Common myeloid progenitor, CD34-positive (primary cell): Measurements from ENCODE around the gene VPS29. TPM values are rescaled to one million over a fixed set of nuclear protein-coding genes. Genes with fewer than 3 reads are reported as not detected.
A peak's percentile ranks its signal among the peaks of the same experiment; 100 is the strongest.

Experiments used
- CTCF ChIA-PET: fragments of 350-600 bp; sonication (Branson Sonifier 250); formaldehyde crosslinking; loops from one replicate; lab custom pipeline; 2021; ENCODE audit warnings: antibody characterized with exemption; lab: Charles Lee
- POLR2A ChIA-PET: fragments of 350-600 bp; sonication (Branson Sonifier 250); formaldehyde crosslinking; loops from one replicate; lab custom pipeline; 2021; ENCODE audit warnings: antibody characterized with exemption; lab: Charles Lee
- DNase-seq, 3 donors: peaks; one replicate each; pipeline versions ENCODE4 v3.0.0 to v3.0.0-alpha.2; 2013
- H3K27ac ChIP-seq, 2 experiments: 1 replicate in 1 of 2; 2 replicates in 1 of 2; pipeline ENCODE4 v1.7.0; 2013; ENCODE audit warnings: inconsistent platforms in 2 of 2, low read length in 2 of 2, mild to moderate bottlenecking in 2 of 2, low read depth in 1 of 2, moderate library complexity in 1 of 2; ENCODE audit not compliant: severe bottlenecking in 2 of 2, insufficient read depth in 1 of 2, poor library complexity in 1 of 2
- H3K27me3 ChIP-seq, 5 experiments: replicated peaks in 2 of 5; 1 replicate in 3 of 5; 2 replicates in 2 of 5; pipeline versions ENCODE4 v1.6.1 to v1.7.0; 2013; ENCODE audit warnings: low read length in 4 of 5, mild to moderate bottlenecking in 2 of 5, moderate library complexity in 2 of 5, inconsistent platforms in 1 of 5; ENCODE audit not compliant: insufficient read depth in 5 of 5, control insufficient read depth in 4 of 5
- H3K36me3 ChIP-seq, 4 experiments: 1 replicate in 2 of 4; 2 replicates in 2 of 4; pipeline versions ENCODE4 v1.6.1 to v1.7.0; 2013; ENCODE audit warnings: low read length in 3 of 4, control low read depth in 1 of 4, mild to moderate bottlenecking in 1 of 4; ENCODE audit not compliant: control insufficient read depth in 4 of 4, insufficient read depth in 4 of 4
- H3K4me1 ChIP-seq, 4 experiments: 1 replicate in 3 of 4; 2 replicates in 1 of 4; pipeline versions ENCODE4 v1.6.1 to v1.7.1; 2013; ENCODE audit warnings: low read length in 3 of 4, mild to moderate bottlenecking in 3 of 4, control low read depth in 1 of 4, inconsistent platforms in 1 of 4, moderate library complexity in 1 of 4; ENCODE audit not compliant: control insufficient read depth in 4 of 4, insufficient read depth in 4 of 4; ENCODE audit errors: control extremely low read depth in 1 of 4
- H3K4me3 ChIP-seq, 7 experiments: 1 replicate in 4 of 7; 2 replicates in 3 of 7; pipeline versions ENCODE4 v1.5.1 to v1.7.0; 2013; ENCODE audit warnings: mild to moderate bottlenecking in 7 of 7, low read length in 6 of 7, moderate library complexity in 6 of 7, inconsistent platforms in 2 of 7, low read depth in 2 of 7, control low read depth in 1 of 7; ENCODE audit not compliant: insufficient read depth in 4 of 7, control insufficient read depth in 1 of 7; ENCODE audit errors: extremely low read depth in 1 of 7
- H3K9me3 ChIP-seq, 5 experiments: 1 replicate in 4 of 5; 2 replicates in 1 of 5; pipeline versions ENCODE4 v1.6.1 to v1.7.1; 2013; ENCODE audit warnings: low read length in 4 of 5, mild to moderate bottlenecking in 2 of 5, inconsistent platforms in 1 of 5, low read depth in 1 of 5, moderate library complexity in 1 of 5; ENCODE audit not compliant: control insufficient read depth in 4 of 5, insufficient read depth in 2 of 5; ENCODE audit errors: control extremely low read depth in 1 of 5
- WGBS: methylation state at CpG from one replicate; pipeline ENCODE4 v1.1.5; 2013; ENCODE audit not compliant: insufficient coverage; 5-methylcytosine and 5-hydroxymethylcytosine counted together
- polyA plus RNA-seq: library from polyadenylated mRNA; unstranded; fragments of 120-200 nt; gene quantifications from one replicate; pipeline ENCODE4 v1.2.1, GENCODE V29; 2013

The VPS29 gene
- 140 TPM for polyA plus RNA-seq

DNA sequence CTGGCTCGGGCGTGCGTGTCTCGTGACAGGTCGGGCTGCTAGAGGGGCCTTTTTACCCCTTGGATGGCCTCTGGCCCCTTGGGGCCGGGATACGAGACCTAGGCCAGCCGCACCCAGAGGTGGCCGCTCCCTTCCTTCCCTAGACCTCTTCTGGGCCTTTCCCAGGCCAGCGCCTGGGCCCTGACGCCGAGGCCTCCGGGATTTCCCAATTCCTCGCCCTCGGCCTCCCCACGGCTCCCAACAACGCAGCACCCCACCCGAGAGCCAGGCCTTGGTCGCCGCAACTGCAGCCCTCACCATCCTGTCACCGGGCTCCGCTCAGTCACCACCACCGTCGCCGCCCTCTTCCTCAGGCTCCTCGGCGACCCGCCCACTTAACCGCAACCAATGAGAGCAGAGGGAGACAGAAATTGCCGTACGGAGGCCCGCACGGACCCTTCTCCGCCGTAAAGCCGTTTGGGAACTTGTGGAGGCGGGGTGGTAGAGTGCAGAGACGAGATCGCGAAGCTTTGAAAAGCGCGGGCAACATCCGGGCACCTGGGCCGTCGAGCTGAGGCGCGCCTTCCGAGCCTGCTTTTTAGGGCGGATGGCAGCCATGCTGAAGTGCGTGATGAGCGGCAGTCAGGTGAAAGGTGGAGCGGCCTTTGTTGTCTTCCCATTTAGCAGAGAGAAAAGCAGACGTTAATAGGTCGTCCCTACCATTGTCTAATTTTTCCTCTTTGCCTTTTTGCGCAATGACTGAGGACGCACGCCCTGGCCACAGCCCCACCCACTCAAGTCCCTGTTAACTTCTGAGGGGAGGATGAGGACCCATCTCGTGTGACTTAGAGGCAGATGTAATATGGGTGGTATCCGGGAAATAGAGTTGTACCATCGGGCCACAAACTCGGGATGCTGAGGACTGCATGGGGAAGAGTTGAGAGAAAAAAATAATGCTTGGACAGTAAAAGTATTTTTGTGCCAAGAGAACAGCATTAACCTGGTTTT lies at the start of gene VPS29, which contains the start of gene RAD9B:
VPS29 (minus strand) TSS at position 360 of the 987 bp plus-strand sequence; CDS start at position 300, 60 bp downstream.
RAD9B (plus strand) TSS at position 580 of the 987 bp plus-strand sequence; CDS start at position 587, 7 bp downstream.
- Histone ChIP-seq H3K36me3 (peaks cover 0 to 2% (median 0%) of the 10 kb centered on the region in 4 experiments), H3K4me3 (peak within 1 kb of the TSS; percentile 63 to 93 (median 89)), H3K9me3 (no peaks in the 10 kb centered on the region), H3K27ac (peak within 1 kb of the TSS; percentile 93 to 98), H3K27me3 (no peaks in the 10 kb centered on the region), H3K4me1 (peaks cover 14 to 34% (median 28%) of the 10 kb centered on the region in 4 experiments)
- ChIA-PET CTCF (interaction anchor here (1.2 to 4.4 kb wide), 5 partner anchors 16 to 77 kb away, joined by 3 to 23 read pairs (median 7); partner anchors contain the start of genes ARPC3, FAM216A and GPN3), POLR2A (interaction anchor here (0.6 to 2.0 kb wide), 4 partner anchors 32 to 104 kb away, joined by 3 to 19 read pairs (median 3); partner anchors contain the start of genes ARPC3 and FAM216A)
- DNase-seq, result peak; percentile 99 to 100 (median 100)
- 10% methylated on average over 49 of the region's 61 CpGs for WGBS

DNA sequence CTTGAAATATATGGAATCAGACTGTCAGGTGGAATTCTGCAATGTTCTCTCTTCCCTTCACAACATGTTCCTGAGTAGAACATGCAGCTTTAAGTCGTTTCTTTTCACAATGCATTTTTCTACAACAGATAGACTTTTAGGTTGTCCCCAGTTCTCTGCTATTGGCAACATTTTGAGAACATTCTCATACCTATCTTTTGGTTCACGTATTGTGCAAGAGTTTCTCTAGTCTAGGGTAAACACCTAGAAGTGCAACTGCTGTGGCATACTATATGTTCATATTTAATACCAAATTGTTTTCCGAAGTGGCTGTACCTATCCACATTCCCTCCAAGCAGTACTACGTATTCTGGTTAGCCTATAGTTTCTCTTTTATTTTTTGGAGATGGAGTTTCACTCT lies 49.1 kb upstream of the VPS29 start:
- CTCF ChIA-PET, result interaction anchor here (0.9 to 10.5 kb wide), 13 partner anchors 10 to 337 kb away, joined by 3 to 280 read pairs (median 10); partner anchors contain the start of gene ARPC3

DNA sequence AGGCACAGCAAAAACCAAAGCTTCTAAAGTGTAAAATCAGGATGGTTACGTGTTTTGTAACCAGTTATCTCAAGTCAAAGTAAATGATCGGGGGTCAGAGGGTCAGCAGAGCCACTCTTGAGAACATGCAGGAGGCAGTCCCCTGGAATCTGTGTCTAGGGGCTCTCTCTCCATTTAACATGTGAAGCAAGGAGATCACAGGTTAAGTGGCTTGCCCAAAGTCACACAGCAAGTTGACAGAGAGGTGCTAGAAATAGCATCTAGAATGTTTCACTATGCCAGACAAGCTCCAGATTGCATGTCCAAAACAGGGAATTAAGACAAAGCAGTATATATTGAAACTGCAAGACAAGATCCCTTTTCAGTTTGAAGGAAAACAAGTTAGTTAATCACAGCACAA lies 47.8 kb upstream of the VPS29 start:
- WGBS, result 94% methylated on average over 2 of the region's 2 CpGs
- Histone ChIP-seq H3K27ac (no peak overlapping the region), H3K9me3 (no peaks in the 10 kb centered on the region), H3K4me1 (no peaks in the 10 kb centered on the region), H3K4me3 (no peak overlapping the region), H3K36me3 (peaks cover 12 to 48% (median 24%) of the 10 kb centered on the region in 4 experiments), H3K27me3 (no peaks in the 10 kb centered on the region)
- POLR2A ChIA-PET, result interaction anchor here (0.5 kb wide), 1 partner anchor 21 kb away, joined by 3 read pairs; no protein-coding TSS in a partner anchor
- no peak for DNase-seq
- CTCF ChIA-PET, result interaction anchor here (1.2 to 10.5 kb wide), 4 partner anchors 23 to 100 kb away, joined by 3 to 280 read pairs (median 4); partner anchors contain the start of gene ARPC3

More for the DNA sequence above, 49.1 kb upstream of the VPS29 start:
- Histone ChIP-seq H3K4me3 (no peak overlapping the region), H3K9me3 (no peaks in the 10 kb centered on the region), H3K27ac (no peak overlapping the region), H3K27me3 (no peaks in the 10 kb centered on the region), H3K36me3 (peaks cover 12 to 36% (median 17%) of the 10 kb centered on the region in 4 experiments), H3K4me1 (peaks cover 0 to 7% (median 4%) of the 10 kb centered on the region in 4 experiments)
- WGBS, result 95% methylated on average over 2 of the region's 4 CpGs
- no peak for DNase-seq
- POLR2A ChIA-PET, result no interaction called here

DNA sequence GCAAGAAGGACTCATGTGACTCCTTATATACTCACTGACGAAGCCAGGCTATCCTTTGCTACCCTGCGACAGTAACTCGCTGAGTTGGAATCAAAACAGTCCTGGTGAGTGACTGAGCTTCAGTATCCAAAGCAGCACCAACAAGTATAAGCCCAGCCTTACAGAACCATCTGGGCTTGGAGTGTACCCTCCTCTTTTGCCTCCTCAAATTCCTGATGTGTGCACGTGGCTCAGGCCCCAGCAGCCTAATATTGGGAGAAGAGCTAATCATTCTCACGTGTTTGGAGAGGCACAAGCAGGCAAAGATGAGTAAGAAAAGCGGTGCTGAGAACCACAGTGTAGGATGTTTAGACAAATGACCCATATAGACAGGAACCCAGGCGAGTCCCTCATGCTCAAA lies 46.8 kb upstream of the VPS29 start:
- ChIA-PET POLR2A (no interaction called here), CTCF (interaction anchor here (0.8 to 10.5 kb wide), 8 partner anchors 9 to 99 kb away, joined by 3 to 280 read pairs (median 3); partner anchors contain the start of gene ARPC3)
- WGBS, result 97% methylated on average over 7 of the region's 7 CpGs
- Histone ChIP-seq H3K27me3 (no peaks in the 10 kb centered on the region), H3K4me3 (no peak overlapping the region), H3K27ac (no peak overlapping the region), H3K4me1 (no peaks in the 10 kb centered on the region), H3K9me3 (no peaks in the 10 kb centered on the region), H3K36me3 (peaks cover 14 to 53% (median 29%) of the 10 kb centered on the region in 4 experiments)
- no peak for DNase-seq

DNA sequence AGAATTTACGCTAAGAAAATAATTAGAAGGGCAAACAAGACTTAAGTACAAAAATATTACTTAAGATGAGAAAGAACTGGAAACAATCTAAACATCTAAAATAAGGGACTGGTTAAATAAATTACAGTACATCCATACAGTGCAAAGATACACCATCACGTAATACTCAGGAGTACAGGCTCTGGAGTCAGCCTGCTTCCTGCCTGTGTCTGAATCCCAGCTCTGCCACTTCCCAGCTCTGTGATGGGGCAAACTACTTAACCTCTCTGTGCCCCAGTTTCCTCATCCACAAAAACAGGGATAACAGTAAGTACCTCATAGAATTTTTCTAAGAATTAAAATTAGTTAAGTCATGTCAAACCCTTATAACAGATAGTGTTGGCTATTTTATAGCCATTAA lies 45.2 kb upstream of the VPS29 start:
- Histone ChIP-seq H3K27me3 (no peaks in the 10 kb centered on the region), H3K4me1 (no peaks in the 10 kb centered on the region), H3K4me3 (no peak overlapping the region), H3K36me3 (peaks cover 14 to 67% (median 36%) of the 10 kb centered on the region in 4 experiments), H3K9me3 (no peaks in the 10 kb centered on the region), H3K27ac (no peak overlapping the region)
- WGBS, result 100% methylated on average over 1 of the region's 2 CpGs
- POLR2A ChIA-PET, result no interaction called here
- DNase-seq, result no peak
- CTCF ChIA-PET, result interaction anchor here (10.5 kb wide), 1 partner anchor 55 kb away, joined by 280 read pairs; no protein-coding TSS in a partner anchor

DNA sequence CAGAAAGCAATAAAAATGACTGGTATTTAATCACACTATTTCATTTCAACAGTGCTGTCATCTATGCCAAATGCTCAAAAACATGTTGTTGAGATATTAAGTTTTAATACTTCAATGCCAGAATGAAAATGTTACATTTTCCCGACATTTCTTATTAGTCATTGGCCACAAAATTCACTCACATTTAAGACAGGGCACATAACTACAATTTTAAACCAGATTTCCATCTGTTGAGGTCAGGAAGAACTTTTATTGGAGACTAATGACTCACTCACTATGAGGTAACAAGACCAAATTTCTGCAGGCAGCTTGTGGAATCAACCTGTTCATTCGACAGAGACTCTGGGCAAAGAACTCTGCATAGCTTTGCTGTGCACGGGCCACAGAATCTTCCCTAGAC lies 44.4 kb upstream of the VPS29 start:
- H3K4me3 ChIP-seq, result no peak overlapping the region
- H3K27me3 ChIP-seq, result no peaks in the 10 kb centered on the region
- no peaks in the 10 kb centered on the region for H3K9me3 ChIP-seq
- WGBS, result 100% methylated on average over 1 of the region's 3 CpGs
- H3K27ac ChIP-seq, result no peak overlapping the region
- ChIA-PET POLR2A (no interaction called here), CTCF (interaction anchor here (0.6 to 10.5 kb wide), 3 partner anchors 41 to 90 kb away, joined by 3 to 280 read pairs (median 3); no protein-coding TSS in a partner anchor)
- no peaks in the 10 kb centered on the region for H3K4me1 ChIP-seq
- H3K36me3 ChIP-seq, result peaks cover 12 to 67% (median 40%) of the 10 kb centered on the region in 4 experiments
- peak in 1 of 3 donors; percentile 45 for DNase-seq
